SK-N-SH (cell line): ENCODE measurements around the gene CSTPP1.

Experiments
- TF ChIP-seq, protein P1 (sequence below): fragments of 200-600 bp; sonication (generic); IDR thresholded peaks from 2 replicates; pipeline ENCODE4 v1.6.1; 2017; ENCODE audit warnings: antibody characterized with exemption, mild to moderate bottlenecking, moderate library complexity
- TF ChIP-seq, protein P2 (sequence below): IDR thresholded peaks from 2 replicates; pipeline ENCODE4 v1.4.0; 2012; ENCODE audit warnings: low read depth, borderline replicate concordance

DNA sequence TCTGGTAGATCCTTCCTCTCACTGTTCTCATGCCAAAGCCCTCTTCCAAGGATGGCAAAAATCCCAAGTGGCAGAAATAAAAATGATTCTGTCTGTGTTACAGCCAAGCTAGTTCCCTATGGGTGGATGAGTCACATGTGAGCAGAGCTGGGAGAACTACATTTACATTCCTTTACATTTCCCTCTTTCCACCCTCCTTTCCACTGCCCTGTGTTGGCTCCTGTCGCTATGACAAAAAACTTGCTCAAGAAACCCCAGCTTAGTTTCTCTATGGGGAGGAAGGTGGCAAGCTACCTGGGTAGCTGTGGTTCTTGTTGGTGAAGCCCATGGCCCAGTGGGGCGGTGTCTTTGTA is 268.1 kb downstream of the CSTPP1 start:
- TF ChIP-seq, protein P1, sequence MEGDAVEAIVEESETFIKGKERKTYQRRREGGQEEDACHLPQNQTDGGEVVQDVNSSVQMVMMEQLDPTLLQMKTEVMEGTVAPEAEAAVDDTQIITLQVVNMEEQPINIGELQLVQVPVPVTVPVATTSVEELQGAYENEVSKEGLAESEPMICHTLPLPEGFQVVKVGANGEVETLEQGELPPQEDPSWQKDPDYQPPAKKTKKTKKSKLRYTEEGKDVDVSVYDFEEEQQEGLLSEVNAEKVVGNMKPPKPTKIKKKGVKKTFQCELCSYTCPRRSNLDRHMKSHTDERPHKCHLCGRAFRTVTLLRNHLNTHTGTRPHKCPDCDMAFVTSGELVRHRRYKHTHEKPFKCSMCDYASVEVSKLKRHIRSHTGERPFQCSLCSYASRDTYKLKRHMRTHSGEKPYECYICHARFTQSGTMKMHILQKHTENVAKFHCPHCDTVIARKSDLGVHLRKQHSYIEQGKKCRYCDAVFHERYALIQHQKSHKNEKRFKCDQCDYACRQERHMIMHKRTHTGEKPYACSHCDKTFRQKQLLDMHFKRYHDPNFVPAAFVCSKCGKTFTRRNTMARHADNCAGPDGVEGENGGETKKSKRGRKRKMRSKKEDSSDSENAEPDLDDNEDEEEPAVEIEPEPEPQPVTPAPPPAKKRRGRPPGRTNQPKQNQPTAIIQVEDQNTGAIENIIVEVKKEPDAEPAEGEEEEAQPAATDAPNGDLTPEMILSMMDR: no peak
- TF ChIP-seq, protein P2, sequence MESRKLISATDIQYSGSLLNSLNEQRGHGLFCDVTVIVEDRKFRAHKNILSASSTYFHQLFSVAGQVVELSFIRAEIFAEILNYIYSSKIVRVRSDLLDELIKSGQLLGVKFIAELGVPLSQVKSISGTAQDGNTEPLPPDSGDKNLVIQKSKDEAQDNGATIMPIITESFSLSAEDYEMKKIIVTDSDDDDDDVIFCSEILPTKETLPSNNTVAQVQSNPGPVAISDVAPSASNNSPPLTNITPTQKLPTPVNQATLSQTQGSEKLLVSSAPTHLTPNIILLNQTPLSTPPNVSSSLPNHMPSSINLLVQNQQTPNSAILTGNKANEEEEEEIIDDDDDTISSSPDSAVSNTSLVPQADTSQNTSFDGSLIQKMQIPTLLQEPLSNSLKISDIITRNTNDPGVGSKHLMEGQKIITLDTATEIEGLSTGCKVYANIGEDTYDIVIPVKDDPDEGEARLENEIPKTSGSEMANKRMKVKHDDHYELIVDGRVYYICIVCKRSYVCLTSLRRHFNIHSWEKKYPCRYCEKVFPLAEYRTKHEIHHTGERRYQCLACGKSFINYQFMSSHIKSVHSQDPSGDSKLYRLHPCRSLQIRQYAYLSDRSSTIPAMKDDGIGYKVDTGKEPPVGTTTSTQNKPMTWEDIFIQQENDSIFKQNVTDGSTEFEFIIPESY: no peak
